CD14-positive monocyte (primary cell): ENCODE data around the gene FSTL3. TPM values are rescaled to one million over a fixed set of nuclear protein-coding genes. Genes with fewer than 3 reads are reported as not detected.

Source experiments
- DNase-seq, 3 donors: peaks; one replicate each; pipeline ENCODE4 v3.0.0-alpha.2; 2011 to 2022
- H2AFZ ChIP-seq: 2 replicates; pipeline ENCODE4 v1.6.0; 2012; ENCODE audit warnings: mild to moderate bottlenecking, low read depth, low read length, inconsistent platforms; ENCODE audit not compliant: insufficient read depth, poor library complexity, severe bottlenecking
- H3K27ac ChIP-seq, 2 donors: 1 replicate in 1 of 2; 2 replicates in 1 of 2; pipeline ENCODE4 v1.5.1; 2012 to 2013; ENCODE audit warnings: low read length in 2 of 2, control low read depth in 1 of 2, inconsistent platforms in 1 of 2, low read depth in 1 of 2, mild to moderate bottlenecking in 1 of 2
- H3K27me3 ChIP-seq, 2 donors: one replicate each; pipeline versions ENCODE4 v1.6.0 to v1.6.1; 2011 to 2013; ENCODE audit warnings: low read length in 2 of 2; ENCODE audit not compliant: control insufficient read depth in 2 of 2, insufficient read depth in 2 of 2
- H3K36me3 ChIP-seq, 2 donors: replicated peaks in 1 of 2; 1 replicate in 1 of 2; 2 replicates in 1 of 2; pipeline versions ENCODE4 v1.5.1 to v1.6.1; 2012 to 2013; ENCODE audit warnings: low read length in 2 of 2, control low read depth in 1 of 2, inconsistent platforms in 1 of 2, mild to moderate bottlenecking in 1 of 2; ENCODE audit not compliant: insufficient read depth in 2 of 2, control insufficient read depth in 1 of 2
- H3K4me1 ChIP-seq, 2 donors: 1 replicate in 1 of 2; 2 replicates in 1 of 2; pipeline versions ENCODE4 v1.5.1 to v1.6.1; 2012 to 2013; ENCODE audit warnings: low read length in 2 of 2, control low read depth in 1 of 2, inconsistent platforms in 1 of 2, mild to moderate bottlenecking in 1 of 2, moderate library complexity in 1 of 2; ENCODE audit not compliant: insufficient read depth in 2 of 2, control insufficient read depth in 1 of 2
- H3K4me2 ChIP-seq: replicated peaks from 2 replicates; pipeline ENCODE3; 2012; ENCODE audit warnings: low read length, moderate library complexity, mild to moderate bottlenecking; ENCODE audit not compliant: poor library complexity, severe bottlenecking; ENCODE audit errors: extremely low read depth
- H3K4me3 ChIP-seq, 3 experiments: fragments of 200-600 bp in 1 of 3; sonication (generic) in 1 of 3; replicated peaks in 1 of 3; 1 replicate in 2 of 3; 2 replicates in 1 of 3; pipeline ENCODE4 v1.5.1; 2011 to 2013; ENCODE audit warnings: low read length in 3 of 3, mild to moderate bottlenecking in 3 of 3, control low read depth in 2 of 3, low read depth in 2 of 3, inconsistent platforms in 1 of 3, moderate library complexity in 1 of 3
- H3K79me2 ChIP-seq: 2 replicates; pipeline ENCODE4 v1.6.0; 2012; ENCODE audit warnings: mild to moderate bottlenecking, control low read depth, inconsistent platforms, low read length, moderate library complexity; ENCODE audit not compliant: insufficient read depth
- H3K9ac ChIP-seq: 2 replicates; pipeline ENCODE4 v1.6.0; 2017; ENCODE audit warnings: low read length, mild to moderate bottlenecking; ENCODE audit not compliant: insufficient read depth, poor library complexity, severe bottlenecking
- H3K9me3 ChIP-seq, 2 donors: replicated peaks in 1 of 2; 1 replicate in 1 of 2; 2 replicates in 1 of 2; pipeline versions ENCODE4 v1.5.1 to v1.6.1; 2012 to 2013; ENCODE audit warnings: low read length in 2 of 2, control low read depth in 1 of 2; ENCODE audit not compliant: control insufficient read depth in 1 of 2, insufficient read depth in 1 of 2
- H4K20me1 ChIP-seq: 2 replicates; pipeline ENCODE4 v1.6.0; 2012; ENCODE audit warnings: mild to moderate bottlenecking, low read length, control low read depth, moderate library complexity; ENCODE audit not compliant: insufficient read depth
- H3K27ac Mint-ChIP-seq, 7 donors: one replicate each; pipeline ENCODE4 v1.8.0; 2020; ENCODE audit warnings: mild to moderate bottlenecking in 7 of 7, mixed read lengths in 7 of 7, moderate library complexity in 6 of 7, inconsistent platforms in 2 of 7
- H3K27me3 Mint-ChIP-seq, 3 donors: one replicate each; pipeline ENCODE4 v1.8.0; 2021 to 2022; ENCODE audit warnings: low read depth in 3 of 3, mild to moderate bottlenecking in 3 of 3, mixed read lengths in 3 of 3, moderate library complexity in 3 of 3, inconsistent platforms in 1 of 3
- H3K36me3 Mint-ChIP-seq, 2 donors: one replicate each; pipeline ENCODE4 v1.8.0; 2020; ENCODE audit warnings: mixed read lengths in 2 of 2, inconsistent platforms in 1 of 2, mild to moderate bottlenecking in 1 of 2
- H3K4me1 Mint-ChIP-seq: one replicate; pipeline ENCODE4 v1.8.0; 2020; ENCODE audit warnings: mild to moderate bottlenecking, mixed read lengths
- H3K4me3 Mint-ChIP-seq, 2 donors: one replicate each; pipeline ENCODE4 v1.8.0; 2020; ENCODE audit warnings: mild to moderate bottlenecking in 2 of 2, mixed read lengths in 2 of 2, moderate library complexity in 1 of 2
- H3K9me3 Mint-ChIP-seq, 7 donors: one replicate each; pipeline ENCODE4 v1.8.0; 2020 to 2022; ENCODE audit warnings: mixed read lengths in 7 of 7, mild to moderate bottlenecking in 6 of 7, moderate library complexity in 6 of 7, inconsistent platforms in 2 of 7
- WGBS: methylation state at CpG from one replicate; pipeline ENCODE4 v1.1.5; 2013; ENCODE audit warnings: missing lambda C conversion rate; ENCODE audit not compliant: insufficient coverage; 5-methylcytosine and 5-hydroxymethylcytosine counted together
- intact Hi-C, 2 donors: fragments of 100-400 bp; cut with micrococcal nuclease; formaldehyde crosslinking; loops; one replicate each; pipeline versions ENCODE4 v1.15.0 to v1.15.1; 2023
- polyA plus RNA-seq, 3 donors: library from polyadenylated mRNA; depleted of rRNA in 1 of 3; unstranded in 2 of 3; stranded (reverse) in 1 of 3; fragments of 300-500 nt in 2 of 3; fragments of >200 nt in 1 of 3; fragmentation: Illumina TruSeq in 2 of 3; gene quantifications; 1 replicate in 2 of 3; 2 replicates in 1 of 3; pipeline ENCODE4 v1.2.3, GENCODE V29; 2012 to 2021
- TF ChIP-seq, protein P1 (sequence below): fragments of 200-600 bp; IDR thresholded peaks from one replicate; pipeline ENCODE4 v1.8.0; 2022; ENCODE audit warnings: antibody characterized with exemption, mild to moderate bottlenecking

FSTL3 gene
- polyA plus RNA-seq, 3 donors = 2.5 to 42.1 (median 5.2) TPM

DNA sequence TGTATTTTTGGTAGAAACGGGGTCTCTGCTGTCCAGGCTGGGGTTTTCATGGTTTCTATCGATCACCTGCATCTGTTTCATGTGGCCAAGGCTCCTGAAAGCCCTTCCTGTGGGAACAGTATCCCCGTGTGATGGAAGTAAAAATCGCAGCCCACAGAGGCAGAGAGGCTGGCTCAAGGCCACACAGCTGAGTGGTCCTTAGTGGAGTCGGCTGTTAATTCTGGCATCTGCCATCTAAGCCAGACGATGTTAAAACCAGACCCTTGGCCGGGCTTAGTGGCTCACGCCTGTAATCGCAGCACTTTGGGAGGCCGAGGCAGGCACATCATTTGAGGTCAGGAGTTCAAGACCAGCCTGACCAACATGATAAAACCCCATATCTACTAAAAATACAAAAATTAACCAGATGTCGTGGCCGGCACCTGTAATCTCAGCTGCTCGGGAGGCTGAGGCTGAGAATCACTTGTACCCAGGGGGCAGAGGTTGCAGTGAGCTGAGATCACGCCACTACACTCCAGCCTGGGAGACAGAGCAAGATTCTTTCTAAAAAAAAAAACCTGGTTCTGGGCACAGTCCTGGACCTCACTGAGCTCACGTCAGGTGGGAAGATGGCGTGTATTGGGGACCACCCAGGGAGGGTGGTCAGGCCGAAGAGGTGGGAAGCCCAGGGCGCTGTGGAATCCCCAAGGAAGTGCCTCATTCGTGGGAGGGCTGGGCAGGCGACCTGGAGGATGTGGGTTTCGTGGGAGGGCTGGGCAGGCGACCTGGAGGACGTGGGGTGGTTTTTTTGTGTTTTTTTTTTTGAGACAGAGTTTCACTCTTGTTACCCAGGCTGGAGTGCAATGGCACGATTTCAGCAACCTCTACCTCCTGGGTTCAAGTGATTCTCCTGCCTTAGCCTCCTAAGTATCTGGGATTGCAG lies 56.2 kb downstream of the FSTL3 start:
- H3K27ac ChIP-seq = no peak overlapping the region

More for the DNA sequence above, 56.2 kb downstream of the FSTL3 start:
- Histone ChIP-seq H3K9me3 (no peaks in the 10 kb centered on the region), H4K20me1 (no peaks in the 10 kb centered on the region), H2AFZ (no peak overlapping the region), H3K4me2 (no peak overlapping the region), H3K4me1 (no peaks in the 10 kb centered on the region), H3K79me2 (no peaks in the 10 kb centered on the region), H3K4me3 (no peak overlapping the region), H3K9ac (no peak overlapping the region), H3K36me3 (no peaks in the 10 kb centered on the region), H3K27me3 (no peaks in the 10 kb centered on the region)
- Mint-ChIP-seq H3K36me3 (no peaks in the 10 kb centered on the region), H3K4me1 (peaks cover 6% of the 10 kb centered on the region), H3K27ac (peak overlapping the region in 1 of 7 donors; percentile 53), H3K4me3 (no peak overlapping the region), H3K27me3 (peaks cover 1 to 12% (median 4%) of the 10 kb centered on the region in 3 donors), H3K9me3 (no peaks in the 10 kb centered on the region)
- intact Hi-C loops = loop anchor here in 1 of 2 donors (5.0 kb wide), 1 partner anchor 150 kb away; no protein-coding TSS in a partner anchor
- TF ChIP-seq, protein P1, sequence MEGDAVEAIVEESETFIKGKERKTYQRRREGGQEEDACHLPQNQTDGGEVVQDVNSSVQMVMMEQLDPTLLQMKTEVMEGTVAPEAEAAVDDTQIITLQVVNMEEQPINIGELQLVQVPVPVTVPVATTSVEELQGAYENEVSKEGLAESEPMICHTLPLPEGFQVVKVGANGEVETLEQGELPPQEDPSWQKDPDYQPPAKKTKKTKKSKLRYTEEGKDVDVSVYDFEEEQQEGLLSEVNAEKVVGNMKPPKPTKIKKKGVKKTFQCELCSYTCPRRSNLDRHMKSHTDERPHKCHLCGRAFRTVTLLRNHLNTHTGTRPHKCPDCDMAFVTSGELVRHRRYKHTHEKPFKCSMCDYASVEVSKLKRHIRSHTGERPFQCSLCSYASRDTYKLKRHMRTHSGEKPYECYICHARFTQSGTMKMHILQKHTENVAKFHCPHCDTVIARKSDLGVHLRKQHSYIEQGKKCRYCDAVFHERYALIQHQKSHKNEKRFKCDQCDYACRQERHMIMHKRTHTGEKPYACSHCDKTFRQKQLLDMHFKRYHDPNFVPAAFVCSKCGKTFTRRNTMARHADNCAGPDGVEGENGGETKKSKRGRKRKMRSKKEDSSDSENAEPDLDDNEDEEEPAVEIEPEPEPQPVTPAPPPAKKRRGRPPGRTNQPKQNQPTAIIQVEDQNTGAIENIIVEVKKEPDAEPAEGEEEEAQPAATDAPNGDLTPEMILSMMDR = no peak
- 78% methylated on average over 20 of the region's 24 CpGs for WGBS
- DNase-seq = no peak

Other genes with a start within 250 kb of the FSTL3 start
- not detected for gene SHC2, start 215.4 kb upstream of the FSTL3 start, polyA plus RNA-seq
- gene MADCAM1, start 179.9 kb upstream of the FSTL3 start, polyA plus RNA-seq = under 1 TPM in 1 of 3 donors, not detected in 2; 0.17 TPM
- 10 to 100 TPM in 2 of 3 donors, 1 to 10 TPM in 1; 9.2 to 48.1 (median 14.2) TPM for gene TPGS1, start 168.9 kb upstream of the FSTL3 start, polyA plus RNA-seq
- gene CDC34, start 144.6 kb upstream of the FSTL3 start, polyA plus RNA-seq = 10 to 100 TPM; 25.2 to 49.2 (median 43.0) TPM
- 1 to 10 TPM in 1 of 3 donors, under 1 TPM in 2; 0.32 to 1.4 (median 0.48) TPM for gene GZMM, start 132.3 kb upstream of the FSTL3 start, polyA plus RNA-seq
- 100 to 1,000 TPM; 190 to 431 (median 364) TPM for gene BSG, start 103.8 kb upstream of the FSTL3 start, polyA plus RNA-seq
- under 1 TPM in 1 of 3 donors, not detected in 2; 0.21 TPM for gene HCN2, start 86.5 kb upstream of the FSTL3 start, polyA plus RNA-seq
- gene POLRMT, start 42.9 kb upstream of the FSTL3 start, polyA plus RNA-seq = 10 to 100 TPM; 16.2 to 40.5 (median 17.6) TPM
- not detected for gene FGF22, start 36.5 kb upstream of the FSTL3 start, polyA plus RNA-seq
- gene RNF126, start 13.2 kb upstream of the FSTL3 start, polyA plus RNA-seq = 10 to 100 TPM; 29.1 to 51.6 (median 31.6) TPM
- 1 to 10 TPM in 1 of 3 donors, under 1 TPM in 2; 0.16 to 1.4 (median 0.78) TPM for gene PRSS57, start 19.1 kb downstream of the FSTL3 start, polyA plus RNA-seq
- gene PALM, start 32.5 kb downstream of the FSTL3 start, polyA plus RNA-seq = under 1 TPM in 1 of 3 donors, not detected in 2; 0.23 TPM
- gene MISP, start 74.7 kb downstream of the FSTL3 start, polyA plus RNA-seq = not detected
- gene PTBP1, start 121.1 kb downstream of the FSTL3 start, polyA plus RNA-seq = 100 to 1,000 TPM in 1 of 3 donors, 10 to 100 TPM in 2; 62.4 to 117 (median 81.6) TPM
- 1 to 10 TPM in 1 of 3 donors, not detected in 2; 1.2 TPM for gene PLPPR3, start 145.6 kb downstream of the FSTL3 start, polyA plus RNA-seq
- 1 to 10 TPM; 2.7 to 5.7 (median 4.3) TPM for gene AZU1, start 151.4 kb downstream of the FSTL3 start, polyA plus RNA-seq
- gene PRTN3, start 164.6 kb downstream of the FSTL3 start, polyA plus RNA-seq = under 1 TPM in 1 of 3 donors, not detected in 2; 0.11 TPM
- 1 to 10 TPM in 2 of 3 donors, under 1 TPM in 1; 0.61 to 2.0 (median 1.3) TPM for gene ELANE, start 175.9 kb downstream of the FSTL3 start, polyA plus RNA-seq
- gene CFD, start 183.3 kb downstream of the FSTL3 start, polyA plus RNA-seq = 100 to 1,000 TPM; 272 to 862 (median 654) TPM
- gene MED16, start 216.8 kb downstream of the FSTL3 start, polyA plus RNA-seq = 10 to 100 TPM; 20.7 to 37.4 (median 32.8) TPM
- gene RNU6-9, start 217.1 kb downstream of the FSTL3 start, polyA plus RNA-seq = not detected
- 10 to 100 TPM; 70.8 to 99.9 (median 78.7) TPM for gene R3HDM4, start 236.8 kb downstream of the FSTL3 start, polyA plus RNA-seq
- not detected for gene KISS1R, start 240.9 kb downstream of the FSTL3 start, polyA plus RNA-seq
- gene ARID3A, start 249.6 kb downstream of the FSTL3 start, polyA plus RNA-seq = 10 to 100 TPM in 1 of 3 donors, 1 to 10 TPM in 2; 2.1 to 41.6 (median 3.2) TPM